ENCODE data around the gene BAHCC1.

Gene BAHCC1

DNA sequence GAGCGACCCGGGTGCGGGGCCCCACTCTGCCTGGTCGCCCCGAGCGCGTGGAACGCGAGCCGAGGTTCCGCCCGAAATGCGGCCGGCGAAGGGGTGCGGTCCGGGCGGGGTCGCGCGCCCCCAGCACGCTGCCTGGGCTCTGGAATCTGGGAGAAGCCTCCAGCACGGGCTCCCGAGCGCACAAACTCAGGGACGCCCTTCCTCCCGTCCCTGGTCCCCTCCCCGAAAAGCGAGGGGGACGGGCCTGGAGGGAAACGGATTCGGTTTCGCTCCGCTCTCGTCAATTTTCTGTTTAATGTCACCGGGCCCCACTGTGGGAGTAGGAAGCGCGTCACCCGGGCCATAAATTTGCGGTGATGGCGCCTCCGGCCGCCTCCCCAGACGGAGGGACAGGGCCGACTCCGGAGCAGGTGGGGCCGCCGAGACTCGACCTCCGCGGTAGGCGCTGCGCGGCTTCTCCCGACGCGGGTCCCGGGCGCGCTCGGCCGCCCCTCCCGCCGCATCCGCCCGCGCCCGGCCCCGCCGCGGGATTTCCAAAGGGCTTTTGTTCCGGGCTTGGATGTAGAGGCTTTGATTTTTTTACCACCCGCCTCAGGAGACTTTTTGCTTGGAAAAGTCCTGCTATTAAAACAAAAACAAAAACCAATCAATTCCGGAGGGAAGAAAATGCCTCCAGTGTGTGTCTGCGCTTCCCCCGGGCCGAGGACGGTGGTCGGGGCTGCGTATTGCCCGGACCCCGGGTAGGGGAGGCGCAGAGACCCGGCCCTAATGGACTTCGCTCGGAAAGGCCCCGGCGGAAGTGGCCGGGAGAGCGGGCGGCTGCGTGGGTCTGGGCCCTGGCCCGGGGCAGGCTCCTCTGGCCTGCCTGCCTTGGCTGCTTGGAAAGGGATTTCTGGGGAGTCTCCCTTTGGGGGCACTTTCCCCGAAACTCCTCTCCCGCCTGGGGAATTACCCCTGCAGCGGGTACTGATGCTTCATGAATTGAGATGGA is 7.9 kb upstream of the BAHCC1 start:
- DNase-seq: peak; percentile 60 to 64

GRCh38 chr17:81388091-81388611 is 7.1 kb upstream of the BAHCC1 start:
- DNase-seq: no peak

- DNase-seq: no peak
These were observed 6.5 kb upstream of the BAHCC1 start for GRCh38 chr17:81388612-81389367.

DNA sequence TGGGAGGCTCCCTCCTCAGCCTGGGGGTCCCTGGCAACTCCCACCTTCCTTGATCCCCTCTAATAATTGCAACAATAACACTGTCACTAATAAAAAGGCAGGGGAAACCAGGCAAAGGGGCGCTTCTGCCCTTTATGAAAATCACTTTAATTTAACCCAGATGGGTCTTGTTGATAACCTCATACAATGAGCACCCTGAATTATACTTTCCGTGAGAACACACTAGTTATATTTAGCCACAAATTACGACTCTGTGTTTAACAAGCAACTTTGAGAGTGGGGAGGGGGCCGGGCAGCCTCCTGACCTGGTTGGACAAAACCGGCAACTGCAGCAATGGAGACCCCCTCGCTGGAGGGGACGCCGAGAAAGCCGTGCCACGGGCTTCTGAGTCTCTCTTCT is 5.7 kb upstream of the BAHCC1 start:
- no peak for DNase-seq

- no peak for DNase-seq
These were observed 5.0 kb upstream of the BAHCC1 start for GRCh38 chr17:81390029-81390872.

GRCh38 chr17:81390873-81391255 is 4.4 kb upstream of the BAHCC1 start:
- no peak for DNase-seq

DNA sequence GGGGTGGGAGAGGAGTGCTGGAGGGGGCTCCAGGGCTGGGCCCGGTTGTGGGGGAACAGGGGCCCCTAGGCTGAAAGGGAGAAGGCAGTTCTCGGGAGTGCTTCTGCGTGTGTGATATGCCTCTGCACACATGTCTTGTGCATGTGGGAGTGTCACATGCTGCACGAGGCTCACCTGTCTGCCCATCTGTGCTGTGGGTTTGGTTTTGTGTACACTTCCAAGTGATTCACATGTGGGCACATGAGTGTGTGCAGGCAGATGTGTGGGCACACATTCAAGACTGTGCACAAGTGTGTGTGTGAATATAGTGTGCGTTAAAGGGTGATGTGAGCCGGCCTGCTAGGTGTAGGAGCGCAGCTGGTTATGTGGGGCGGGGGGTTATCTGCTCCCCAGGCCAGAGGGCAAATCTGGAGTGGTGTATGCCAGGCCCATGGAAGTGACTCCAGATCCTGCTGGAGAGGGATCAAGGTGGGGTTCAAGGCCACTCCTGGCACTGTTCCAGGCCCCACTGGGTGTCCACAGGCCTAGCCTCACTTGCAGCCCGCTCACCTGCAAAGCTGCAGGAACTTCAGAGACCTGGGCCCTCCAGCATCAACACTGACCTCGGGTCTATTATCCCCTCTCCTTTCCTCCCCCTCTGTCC is 3.8 kb upstream of the BAHCC1 start:
- DNase-seq: no peak

DNA sequence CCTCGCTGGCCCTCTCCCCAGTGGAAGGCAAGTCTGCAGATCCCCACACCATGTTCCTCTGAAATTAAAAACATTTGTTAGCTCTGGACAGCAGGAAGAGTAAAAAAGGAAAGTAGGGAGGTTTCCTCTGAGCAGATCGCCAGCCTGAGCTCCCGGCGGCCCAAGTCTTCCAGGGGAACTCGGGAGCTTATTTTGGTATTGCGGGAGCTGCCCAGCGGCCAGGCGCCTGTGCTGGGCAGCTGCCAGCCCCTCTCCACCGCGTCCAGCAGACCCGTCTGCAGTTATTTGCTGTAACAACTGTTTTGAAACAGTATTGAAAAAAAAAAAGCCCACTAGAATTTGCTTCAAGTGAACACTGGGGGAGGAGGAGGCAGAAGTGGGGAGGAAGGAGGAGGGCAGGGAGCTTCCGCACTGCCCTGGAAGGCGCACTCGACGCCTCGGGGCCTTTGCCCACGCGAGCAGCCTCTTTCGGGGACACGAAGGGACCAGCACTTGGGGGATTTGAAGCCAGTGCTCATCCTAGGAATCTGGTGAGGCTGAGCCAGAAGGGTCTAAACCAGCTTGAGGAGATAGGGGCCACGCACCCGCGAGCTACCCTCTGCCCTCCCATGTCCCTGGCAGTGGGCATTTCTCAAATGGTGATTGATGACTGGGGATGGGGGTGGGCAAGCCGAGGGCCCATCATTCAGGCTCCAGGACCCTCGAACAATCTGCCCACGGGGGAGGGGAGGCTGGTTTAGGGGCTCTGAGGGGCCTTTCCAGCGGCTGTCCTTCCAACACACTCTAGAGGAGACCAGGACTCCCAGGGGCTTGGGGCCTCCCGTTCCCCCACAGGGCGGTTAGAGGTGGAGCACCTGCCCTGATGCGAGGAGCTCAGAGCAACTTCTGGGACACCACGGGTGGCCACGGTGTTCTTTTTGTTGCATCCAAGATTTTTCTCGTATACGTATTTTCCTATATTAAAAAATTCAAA is 3.0 kb upstream of the BAHCC1 start:
- DNase-seq: no peak

DNA sequence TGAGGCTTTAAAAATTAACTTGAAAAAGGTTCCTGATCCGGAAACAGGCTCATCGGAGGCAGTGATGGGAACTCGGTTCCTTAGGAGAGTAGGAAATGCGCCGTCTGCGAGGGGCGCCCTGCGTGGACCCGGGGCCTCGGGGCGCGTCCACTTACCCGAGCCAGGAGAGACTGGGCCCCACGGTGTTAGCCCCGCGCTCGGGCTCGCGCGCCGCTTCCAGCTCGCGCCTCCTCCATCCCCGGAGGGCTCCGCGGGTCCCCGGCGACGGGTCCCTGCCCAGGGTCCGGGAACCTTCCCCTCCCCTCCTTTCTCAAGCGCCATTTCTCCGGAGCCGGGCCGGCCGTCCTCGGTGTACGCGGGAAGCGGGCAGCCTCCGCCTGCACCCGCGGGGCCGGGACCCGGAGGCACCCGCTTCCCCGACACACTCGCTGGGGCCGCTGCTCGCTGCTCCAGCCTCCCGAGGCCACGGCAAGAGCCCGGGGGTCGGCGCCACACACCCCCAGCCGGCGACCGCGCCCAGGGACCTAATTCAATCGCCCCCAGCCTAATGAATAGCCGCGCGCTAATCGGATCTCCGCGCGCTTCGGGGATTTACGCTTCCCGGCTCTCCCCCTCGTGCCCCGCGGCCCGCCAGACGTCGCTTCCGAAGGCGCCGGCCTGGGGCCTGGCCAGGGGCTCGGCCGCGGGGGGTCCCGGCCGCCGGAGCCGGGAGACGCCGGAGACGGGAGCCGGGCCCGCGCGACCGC is 2.2 kb upstream of the BAHCC1 start:
- DNase-seq: no peak

DNA sequence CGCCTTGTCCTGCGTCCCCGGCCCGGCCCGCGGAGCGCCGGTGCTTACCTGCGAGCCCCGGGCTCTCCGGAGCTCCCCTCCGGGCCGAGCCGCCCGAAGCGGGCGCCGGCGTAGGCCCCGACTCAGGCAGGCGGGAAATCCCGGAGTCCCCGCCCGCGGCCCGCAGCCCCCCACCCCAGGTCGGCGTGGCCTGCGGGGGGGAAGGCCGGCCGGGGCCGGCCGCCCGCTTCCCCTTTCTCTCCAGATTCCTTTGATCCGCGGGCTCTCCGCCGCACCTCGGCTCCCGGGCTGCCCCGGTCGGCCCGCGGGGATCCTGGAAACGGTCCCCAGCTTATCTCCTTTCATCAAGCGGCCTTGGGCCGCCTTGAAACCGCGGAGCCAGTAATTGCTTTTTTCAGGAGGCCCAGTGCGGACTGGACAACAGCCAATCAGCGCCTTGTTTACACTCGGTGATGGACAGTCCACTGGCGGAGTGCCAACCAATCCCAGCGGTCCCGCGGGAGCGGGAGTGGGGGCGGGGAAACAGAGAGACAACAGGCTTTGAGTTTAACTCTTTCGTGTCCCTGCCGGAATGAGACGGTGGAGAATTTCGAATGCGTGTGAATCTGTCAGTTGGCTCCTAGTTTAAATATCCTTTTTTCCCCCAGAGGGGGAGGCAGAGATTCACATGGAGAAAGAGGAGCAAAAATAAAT is 1.4 kb upstream of the BAHCC1 start:
- DNase-seq: peak; percentile 37 to 54

- no peak for DNase-seq
These were observed 808 bp upstream of the BAHCC1 start for GRCh38 chr17:81394377-81394920.

GRCh38 chr17:81395600-81396277 is 482 bp downstream of the BAHCC1 start:
- DNase-seq: no peak

DNA sequence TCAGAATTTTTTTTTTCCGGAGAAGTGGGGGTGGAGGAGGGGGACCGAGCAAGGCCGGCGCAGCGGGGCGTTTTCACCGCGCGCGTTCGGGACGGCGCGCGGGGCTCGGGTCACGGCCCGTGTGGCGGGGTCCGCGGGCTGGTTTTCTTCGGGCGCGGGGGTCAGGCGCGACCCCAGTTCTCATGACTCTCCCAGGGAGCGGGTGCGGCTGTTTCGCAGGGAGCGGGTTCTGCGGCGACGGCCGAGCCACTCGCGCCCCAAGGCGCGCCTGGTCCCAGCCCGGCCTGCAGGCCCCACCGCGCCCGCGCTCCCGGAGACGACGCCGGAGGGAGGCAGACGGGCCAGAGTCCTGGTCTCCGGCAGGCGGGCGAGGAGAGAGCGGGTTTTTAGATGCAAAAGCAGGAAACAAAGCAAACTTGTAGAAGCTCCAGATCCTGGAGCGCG is 1.0 kb downstream of the BAHCC1 start:
- no peak for DNase-seq

DNA sequence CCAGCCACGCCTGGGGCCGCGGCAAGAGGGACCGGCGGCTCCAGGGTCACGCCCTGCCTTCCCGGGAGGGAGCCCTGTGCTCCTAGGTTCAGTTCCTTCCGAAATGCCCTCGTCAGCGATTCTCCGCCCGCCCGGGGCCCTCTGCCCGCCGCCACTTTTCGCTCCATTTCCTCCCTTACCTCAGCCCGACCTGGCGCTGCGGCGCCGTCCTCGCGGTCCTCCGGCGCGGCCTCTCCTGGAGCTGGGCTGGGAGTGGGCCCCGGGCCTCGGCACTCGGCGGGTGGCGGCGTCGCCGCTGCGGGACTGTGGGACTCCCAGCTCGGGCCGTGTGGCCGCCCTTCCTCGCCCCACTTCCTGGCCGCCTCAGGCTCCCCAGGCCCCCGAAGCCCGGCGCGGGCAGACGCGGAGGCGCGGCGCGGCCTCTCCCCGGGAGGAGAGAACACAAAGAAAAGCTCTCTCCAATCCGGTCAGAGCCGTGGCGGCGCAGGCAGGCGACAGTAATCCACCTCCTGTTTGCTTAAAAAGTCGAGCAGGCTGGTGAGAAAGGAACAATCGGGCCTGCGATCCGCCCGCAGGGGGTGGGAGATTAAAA is 1.6 kb downstream of the BAHCC1 start:
- DNase-seq: no peak

DNA sequence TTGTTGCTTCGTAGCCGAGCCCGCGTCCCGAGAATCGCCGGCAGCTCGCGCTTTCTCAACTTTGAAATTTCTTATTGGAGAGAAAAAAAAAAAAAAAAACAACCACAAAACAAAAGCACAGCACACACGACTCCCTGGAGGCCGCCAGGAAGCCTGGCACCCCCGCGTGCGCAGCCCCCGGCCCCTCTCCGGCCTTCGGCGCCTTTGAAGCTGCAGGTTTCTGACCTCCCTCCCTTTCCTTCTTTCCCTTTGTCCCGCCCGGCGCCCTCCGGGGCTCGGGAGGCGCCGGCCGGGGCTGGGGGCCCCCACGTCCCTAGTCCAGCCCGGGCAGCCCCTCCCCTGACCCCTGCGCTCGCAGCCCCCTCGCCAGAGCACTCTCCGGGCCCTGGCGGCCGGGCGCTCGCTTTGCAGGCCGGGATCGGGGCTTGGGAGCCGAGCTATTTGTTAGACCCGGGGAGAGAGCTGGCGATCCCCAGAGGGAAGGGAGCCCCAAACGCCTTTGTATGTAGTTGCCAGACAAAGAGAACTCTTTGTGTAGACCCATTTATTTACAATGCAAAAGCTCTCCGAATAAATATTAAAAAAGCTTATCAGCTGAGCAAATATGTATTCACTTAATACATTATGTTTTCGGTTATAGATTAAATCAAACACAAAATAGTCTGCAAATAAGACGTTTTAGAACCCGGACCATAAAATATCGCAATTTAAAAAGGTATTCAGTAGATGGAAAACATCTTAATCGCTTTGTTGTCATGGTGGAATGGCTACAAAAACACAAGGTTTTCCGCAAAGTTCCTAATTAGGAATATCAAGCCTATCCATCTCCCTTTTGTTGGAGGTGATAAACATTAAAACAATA is 2.3 kb downstream of the BAHCC1 start:
- no peak for DNase-seq

DNA sequence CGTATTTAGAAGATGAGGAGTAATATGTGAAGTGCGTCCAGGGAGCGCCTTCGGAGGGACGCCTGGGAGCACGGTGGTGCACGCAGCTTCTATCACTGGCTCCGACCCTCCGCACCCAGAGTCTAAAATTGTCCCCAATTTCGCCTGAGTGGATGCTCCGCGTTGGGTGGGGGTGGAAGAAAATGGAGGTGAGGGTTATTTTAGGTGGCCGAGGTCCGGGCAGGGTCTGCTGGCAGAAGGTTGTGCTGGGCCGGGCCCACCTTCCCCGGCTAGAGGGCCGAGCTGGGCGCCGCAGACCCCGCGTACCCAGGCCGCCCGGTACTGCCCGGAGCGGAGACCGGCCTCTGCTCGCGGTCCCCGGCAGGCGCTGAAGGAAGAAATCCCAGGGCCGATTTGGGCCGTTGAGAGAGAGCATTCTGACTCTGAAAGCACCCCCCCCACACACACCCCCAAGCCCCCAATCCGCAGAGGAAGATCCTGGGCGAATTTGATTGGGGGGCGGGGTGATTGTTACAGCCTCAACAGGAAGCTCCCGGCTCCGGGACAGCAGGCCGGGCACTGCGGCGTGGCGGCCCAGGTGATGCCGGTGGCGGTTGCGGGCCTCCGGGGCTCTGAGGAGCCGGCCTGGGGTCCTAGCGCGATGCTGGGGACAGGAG is 3.0 kb downstream of the BAHCC1 start:
- DNase-seq: no peak
